Natural killer cell (primary cell): ENCODE measurements around the gene MKNK1. TPM values are rescaled to one million over a fixed set of nuclear protein-coding genes. Genes with fewer than 3 reads are reported as not detected.

Experiments used
- ATAC-seq, 3 donors: fragments of 150-1000 bp in 2 of 3; fragments of 200-7000 bp in 1 of 3; cut with Tn5 transposase; 1 replicate in 1 of 3; 2 replicates in 2 of 3; pipeline ENCODE4 v1.10.0; 2021; ENCODE audit warnings: mild to moderate bottlenecking in 2 of 3, moderate library complexity in 2 of 3
- DNase-seq, 2 donors: peaks; one replicate each; pipeline versions ENCODE4 v3.0.0 to v3.0.0-alpha.2; 2013 to 2021; ENCODE audit warnings: mixed read lengths in 1 of 2
- H3K27ac ChIP-seq: one replicate; pipeline ENCODE4 v1.5.1; 2013; ENCODE audit warnings: mild to moderate bottlenecking, low read length
- H3K27me3 ChIP-seq: one replicate; pipeline ENCODE4 v1.6.1; 2013; ENCODE audit warnings: low read length; ENCODE audit not compliant: control insufficient read depth, insufficient read depth
- H3K36me3 ChIP-seq: one replicate; pipeline ENCODE4 v1.6.1; 2013; ENCODE audit warnings: low read length; ENCODE audit not compliant: control insufficient read depth, insufficient read depth
- H3K4me1 ChIP-seq: one replicate; pipeline ENCODE4 v1.6.1; 2013; ENCODE audit warnings: low read length; ENCODE audit not compliant: control insufficient read depth, insufficient read depth
- H3K4me3 ChIP-seq: one replicate; pipeline ENCODE4 v1.5.1; 2013; ENCODE audit warnings: low read length
- H3K9me3 ChIP-seq: one replicate; pipeline ENCODE4 v1.6.1; 2013; ENCODE audit warnings: low read length; ENCODE audit not compliant: control insufficient read depth, insufficient read depth
- H3K27ac Mint-ChIP-seq, 2 donors: one replicate each; pipeline ENCODE4 v1.8.0; 2022; ENCODE audit warnings: mild to moderate bottlenecking in 2 of 2, mixed read lengths in 2 of 2, moderate library complexity in 1 of 2
- H3K27me3 Mint-ChIP-seq, 2 donors: one replicate each; pipeline ENCODE4 v1.8.0; 2022; ENCODE audit warnings: low read depth in 2 of 2, mixed read lengths in 2 of 2
- H3K36me3 Mint-ChIP-seq: one replicate; pipeline ENCODE4 v1.8.0; 2022; ENCODE audit warnings: mixed read lengths
- H3K4me1 Mint-ChIP-seq, 2 donors: one replicate each; pipeline ENCODE4 v1.8.0; 2022; ENCODE audit warnings: mixed read lengths in 2 of 2
- H3K4me3 Mint-ChIP-seq: one replicate; pipeline ENCODE4 v1.8.0; 2022; ENCODE audit warnings: mild to moderate bottlenecking, moderate library complexity, mixed read lengths
- H3K9me3 Mint-ChIP-seq, 2 donors: one replicate each; pipeline ENCODE4 v1.8.0; 2022; ENCODE audit warnings: mixed read lengths in 2 of 2
- CTCF ChIP-seq: fragments of 200-600 bp; IDR thresholded peaks from one replicate; pipeline ENCODE4 v1.8.0; 2022; ENCODE audit warnings: antibody characterized with exemption
- WGBS: methylation state at CpG from one replicate; pipeline ENCODE4 v1.1.7; 2013; ENCODE audit warnings: missing lambda C conversion rate; ENCODE audit not compliant: insufficient coverage; 5-methylcytosine and 5-hydroxymethylcytosine counted together
- intact Hi-C: fragments of 100-400 bp; cut with micrococcal nuclease; formaldehyde crosslinking; loops from one replicate; pipeline ENCODE4 v1.14.2; 2022
- total RNA-seq, 4 donors: library from RNA; stranded (reverse); fragments of 120-200 nt in 1 of 4; gene quantifications; one replicate each; pipeline versions ENCODE4 v1.2.3 to v1.2.4, GENCODE V29; 2013 to 2022

The MKNK1 gene
- total RNA-seq, 3 donors from 2014 or later (not counting 1 experiment from before 2014, with no cell fraction given), result 59.5 to 81.5 (median 65.5) TPM

- Mint-ChIP-seq H3K36me3 (peaks cover 19% of the 10 kb centered on the region), H3K9me3 (no peaks in the 10 kb centered on the region), H3K4me3 (no peak overlapping the region), H3K27ac (no peak overlapping the region), H3K4me1 (no peaks in the 10 kb centered on the region), H3K27me3 (no peaks in the 10 kb centered on the region)
- no peak for TF ChIP-seq CTCF
- Histone ChIP-seq H3K4me1 (no peaks in the 10 kb centered on the region), H3K27ac (no peak overlapping the region), H3K9me3 (no peaks in the 10 kb centered on the region), H3K4me3 (no peak overlapping the region), H3K27me3 (no peaks in the 10 kb centered on the region), H3K36me3 (peaks cover 27% of the 10 kb centered on the region)
- 100% methylated on average over 1 of the region's 2 CpGs for WGBS
- no peak for ATAC-seq
- DNase-seq, result no peak
- intact Hi-C loops, result no loop called here
These were observed 26.7 kb upstream of the MKNK1 start for GRCh38 chr1:46630719-46631118.

GRCh38 chr1:46623743-46624644, 19.9 kb upstream of the MKNK1 start:
- no peak for DNase-seq
- Mint-ChIP-seq H3K4me1 (no peaks in the 10 kb centered on the region), H3K36me3 (no peaks in the 10 kb centered on the region), H3K9me3 (no peaks in the 10 kb centered on the region), H3K4me3 (no peak overlapping the region), H3K27ac (no peak overlapping the region), H3K27me3 (no peaks in the 10 kb centered on the region)
- TF ChIP-seq CTCF, result no peak
- no peak for ATAC-seq
- Histone ChIP-seq H3K27ac (no peak overlapping the region), H3K4me3 (no peak overlapping the region), H3K27me3 (no peaks in the 10 kb centered on the region), H3K36me3 (no peaks in the 10 kb centered on the region), H3K9me3 (no peaks in the 10 kb centered on the region), H3K4me1 (no peaks in the 10 kb centered on the region)
- WGBS, result 90% methylated on average over 4 of the region's 4 CpGs
- intact Hi-C loops, result no loop called here

- ATAC-seq, result no peak
- Mint-ChIP-seq H3K36me3 (no peaks in the 10 kb centered on the region), H3K27me3 (no peaks in the 10 kb centered on the region), H3K4me1 (peaks cover 4 to 5% of the 10 kb centered on the region in 2 donors), H3K27ac (no peak overlapping the region), H3K4me3 (no peak overlapping the region), H3K9me3 (no peaks in the 10 kb centered on the region)
- WGBS, result 82% methylated on average over 3 of the region's 3 CpGs
- no peak overlapping the region for H3K4me3 ChIP-seq
- no peak overlapping the region for H3K27ac ChIP-seq
- H3K4me1 ChIP-seq, result peaks cover 3% of the 10 kb centered on the region
- H3K27me3 ChIP-seq, result no peaks in the 10 kb centered on the region
- no peaks in the 10 kb centered on the region for H3K9me3 ChIP-seq
- intact Hi-C loops, result no loop called here
- DNase-seq, result no peak
- no peaks in the 10 kb centered on the region for H3K36me3 ChIP-seq
- TF ChIP-seq CTCF, result no peak
These were observed 18.3 kb upstream of the MKNK1 start for GRCh38 chr1:46622344-46622743.
